Measurements from ENCODE around the gene ATL1. TPM values are rescaled to one million over a fixed set of nuclear protein-coding genes. Genes with fewer than 3 reads are reported as not detected.

The ATL1 gene
- total RNA-seq, 1 donor from 2014 or later: 1.0 TPM

GRCh38 chr14:50594577-50595316 is 34.8 kb downstream of the ATL1 start:
- intact Hi-C loops (cut with micrococcal nuclease): no loop called here
- ATAC-seq (no peak), DNase-seq (no peak)

- no peak for DNase-seq
- no peak for ATAC-seq
- intact Hi-C loops (cut with micrococcal nuclease): no loop called here
Measured at GRCh38 chr14:50598765-50599164, 38.8 kb downstream of the ATL1 start.

GRCh38 chr14:50599700-50600444 is 39.9 kb downstream of the ATL1 start:
- ATAC-seq: peak; percentile 54
- DNase-seq: no peak
- intact Hi-C loops (cut with micrococcal nuclease): loop anchor here (5.0 kb wide), 1 partner anchor 177 kb away; no protein-coding TSS in a partner anchor

GRCh38 chr14:50600849-50601248 is 40.9 kb downstream of the ATL1 start:
- intact Hi-C loops (cut with micrococcal nuclease): loop anchor here (5.0 kb wide), 1 partner anchor 176 kb away; no protein-coding TSS in a partner anchor
- peak; percentile 34 for DNase-seq
- peak; percentile 56 for ATAC-seq

GRCh38 chr14:50601394-50601793 is 41.4 kb downstream of the ATL1 start:
- DNase-seq: no peak
- ATAC-seq: no peak
- intact Hi-C loops (cut with micrococcal nuclease): loop anchor here (5.0 kb wide), 1 partner anchor 176 kb away; no protein-coding TSS in a partner anchor

- DNase-seq: no peak
- intact Hi-C loops (cut with micrococcal nuclease): loop anchor here (5.0 kb wide), 1 partner anchor 175 kb away; no protein-coding TSS in a partner anchor
Measured at GRCh38 chr14:50602035-50602434, 42.1 kb downstream of the ATL1 start.

GRCh38 chr14:50603565-50603964 is 43.6 kb downstream of the ATL1 start:
- DNase-seq (no peak), ATAC-seq (no peak)
- intact Hi-C loops (cut with micrococcal nuclease): loop anchor here (5.0 kb wide), 1 partner anchor 174 kb away; no protein-coding TSS in a partner anchor

More at GRCh38 chr14:50602035-50602434, 42.1 kb downstream of the ATL1 start:
- no peak for ATAC-seq

GRCh38 chr14:50605766-50606165 is 45.8 kb downstream of the ATL1 start:
- intact Hi-C loops (cut with micrococcal nuclease): no loop called here

GRCh38 chr14:50606468-50606867 is 46.5 kb downstream of the ATL1 start:
- DNase-seq: no peak
- no peak for ATAC-seq
- intact Hi-C loops (cut with micrococcal nuclease): no loop called here

More at GRCh38 chr14:50605766-50606165, 45.8 kb downstream of the ATL1 start:
- ATAC-seq (no peak), DNase-seq (no peak)

- intact Hi-C loops (cut with micrococcal nuclease): no loop called here
- no peak for ATAC-seq
- no peak for DNase-seq
Measured at GRCh38 chr14:50607181-50607580, 47.2 kb downstream of the ATL1 start.

GRCh38 chr14:50607761-50608160 is 47.8 kb downstream of the ATL1 start:
- ATAC-seq (no peak), DNase-seq (no peak)
- intact Hi-C loops (cut with micrococcal nuclease): no loop called here

GRCh38 chr14:50608302-50608851 is 48.4 kb downstream of the ATL1 start:
- ATAC-seq (no peak), DNase-seq (no peak)
- intact Hi-C loops (cut with micrococcal nuclease): no loop called here

- DNase-seq: no peak
- intact Hi-C loops (cut with micrococcal nuclease): no loop called here
- no peak for ATAC-seq
Measured at GRCh38 chr14:50610465-50610864, 50.5 kb downstream of the ATL1 start.

- intact Hi-C loops (cut with micrococcal nuclease): no loop called here
- no peak for DNase-seq
- no peak for ATAC-seq
Measured at GRCh38 chr14:50612806-50613205, 52.9 kb downstream of the ATL1 start.

GRCh38 chr14:50615056-50615455 is 55.1 kb downstream of the ATL1 start:
- no peak for DNase-seq
- intact Hi-C loops (cut with micrococcal nuclease): no loop called here
- ATAC-seq: no peak

GRCh38 chr14:50615552-50615951 is 55.6 kb downstream of the ATL1 start:
- intact Hi-C loops (cut with micrococcal nuclease): no loop called here
- DNase-seq (no peak), ATAC-seq (no peak)

GRCh38 chr14:50616275-50616674 is 56.3 kb downstream of the ATL1 start:
- ATAC-seq: no peak
- DNase-seq: no peak
- intact Hi-C loops (cut with micrococcal nuclease): no loop called here

GRCh38 chr14:50619569-50620141 is 59.7 kb downstream of the ATL1 start:
- DNase-seq (no peak), ATAC-seq (peak; percentile 45)
- intact Hi-C loops (cut with micrococcal nuclease): no loop called here

GRCh38 chr14:50620341-50620740 is 60.4 kb downstream of the ATL1 start:
- intact Hi-C loops (cut with micrococcal nuclease): no loop called here
- no peak for ATAC-seq
- no peak for DNase-seq

- ATAC-seq (no peak), DNase-seq (no peak)
- intact Hi-C loops (cut with micrococcal nuclease): no loop called here
Measured at GRCh38 chr14:50622978-50623377, 63.0 kb downstream of the ATL1 start.
